Transverse colon (tissue), 4 donors: ENCODE data around the gene ZNRF3. TPM values are rescaled to one million over a fixed set of nuclear protein-coding genes. Genes with fewer than 3 reads are reported as not detected.

ENCODE experiments used
- DNase-seq: peaks from one replicate; pipeline ENCODE4 v3.0.0-alpha.2; 2019
- H3K27ac ChIP-seq, 4 donors: fragments of 200-600 bp; sonication (generic); 2 replicates each; pipeline ENCODE4 v1.5.1; 2016 to 2018; ENCODE audit warnings: inconsistent platforms in 4 of 4
- H3K27me3 ChIP-seq: fragments of 200-600 bp; sonication (generic); 2 replicates; pipeline ENCODE4 v1.5.1; 2017; ENCODE audit warnings: inconsistent platforms
- H3K36me3 ChIP-seq, 4 donors: fragments of 200-600 bp; sonication (generic); 2 replicates each; pipeline ENCODE4 v1.5.1; 2017 to 2019; ENCODE audit warnings: inconsistent platforms in 4 of 4
- H3K4me1 ChIP-seq, 4 donors: fragments of 200-600 bp; sonication (generic); 2 replicates each; pipeline ENCODE4 v1.5.1; 2017 to 2020; ENCODE audit warnings: inconsistent platforms in 4 of 4
- H3K4me3 ChIP-seq, 4 donors: fragments of 200-600 bp; sonication (generic); 1 replicate in 1 of 4; 2 replicates in 3 of 4; pipeline versions ENCODE4 v1.5.1 to v1.6.1; 2017 to 2019; ENCODE audit warnings: inconsistent platforms in 4 of 4
- H3K9me3 ChIP-seq, 2 donors: fragments of 200-600 bp; sonication (generic); 2 replicates each; pipeline ENCODE4 v1.5.1; 2017 to 2019; ENCODE audit warnings: inconsistent platforms in 2 of 2
- CTCF ChIP-seq, 5 experiments: fragments of 200-600 bp in 3 of 5; fragments of 450-650 bp in 2 of 5; sonication (generic) in 3 of 5; IDR thresholded peaks; 1 replicate in 2 of 5; 2 replicates in 3 of 5; pipeline ENCODE4 v1.5.1; 2016 to 2017; ENCODE audit warnings: antibody characterized with exemption in 5 of 5, inconsistent platforms in 3 of 5, mild to moderate bottlenecking in 2 of 5, moderate library complexity in 1 of 5
- EP300 ChIP-seq: sonication (generic); formaldehyde crosslinking; IDR thresholded peaks from one replicate; pipeline ENCODE4 v1.6.1; 2017; ENCODE audit warnings: antibody characterized with exemption, low read depth
- POLR2A ChIP-seq: fragments of 450-650 bp; IDR thresholded peaks from one replicate; pipeline ENCODE4 v1.6.1; 2016; ENCODE audit warnings: antibody characterized with exemption, mild to moderate bottlenecking, moderate library complexity
- POLR2AphosphoS5 ChIP-seq, 3 donors: sonication (generic); formaldehyde crosslinking; IDR thresholded peaks; one replicate each; pipeline ENCODE4 v1.6.1; 2016; ENCODE audit warnings: antibody characterized with exemption in 3 of 3
- WGBS, 2 donors: methylation state at CpG; one replicate each; pipeline ENCODE4 v1.1.5; 2018; ENCODE audit warnings: low coverage in 1 of 2; 5-methylcytosine and 5-hydroxymethylcytosine counted together
- in situ Hi-C, 4 donors: fragments of 200-750 bp; cut with MboI; loops; one replicate each; pipeline versions ENCODE4 v1.15.0 to v1.15.1; 2017; ENCODE audit warnings: low sequenced_read_pairs in 3 of 4, low pct_ligation_motif_present in 1 of 4, low pct_unique_long_range_greater_than_20kb in 1 of 4
- intact Hi-C: fragments of 100-400 bp; cut with DNase I; formaldehyde crosslinking; loops from one replicate; pipeline ENCODE4 v1.15.1; 2023; ENCODE audit warnings: low total_unique reads
- total RNA-seq, 4 donors: library from RNA; depleted of rRNA; stranded (reverse); fragments of >200 nt; gene quantifications; one replicate each; pipeline ENCODE4 v1.1.0, GENCODE V29; 2016

ZNRF3 gene
- total RNA-seq, 4 donors from 2014 or later: 4.5 to 10.7 (median 8.3) TPM

DNA sequence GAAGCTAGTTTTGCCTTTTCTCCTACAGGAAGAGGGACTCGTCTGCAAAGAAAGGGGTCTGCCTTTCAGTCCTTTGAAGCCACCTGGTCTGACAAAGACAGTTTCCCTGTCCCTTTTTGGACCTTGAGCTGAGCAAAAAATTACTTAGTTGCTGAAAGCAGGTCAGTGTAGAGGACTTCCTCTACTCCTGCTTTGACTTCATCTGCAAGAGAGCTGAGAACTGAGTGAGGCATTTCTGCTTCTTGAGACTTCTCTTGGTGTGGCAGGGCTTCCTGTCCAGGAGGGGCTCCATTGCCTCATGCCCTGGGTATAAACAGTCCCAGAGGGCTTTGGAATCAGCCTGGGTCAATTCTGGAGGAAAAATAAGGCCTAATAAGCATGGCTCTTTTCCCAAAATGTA lies 73.1 kb downstream of the ZNRF3 start:
- Histone ChIP-seq H3K4me1 (peaks cover 0 to 32% (median 13%) of the 10 kb centered on the region in 4 donors), H3K27me3 (no peaks in the 10 kb centered on the region), H3K9me3 (no peaks in the 10 kb centered on the region), H3K27ac (no peak overlapping the region), H3K4me3 (no peak overlapping the region), H3K36me3 (no peaks in the 10 kb centered on the region)
- WGBS, 2 donors: 79 to 100% methylated on average over 1 of the region's 1 CpG
- intact Hi-C loops (loop anchor here (5.0 kb wide), 1 partner anchor 76 kb away; no protein-coding TSS in a partner anchor), in situ Hi-C loops (no loop called here)
- TF ChIP-seq CTCF (IDR thresholded peaks at IDR 0.05) (no peak), POLR2AphosphoS5 (IDR thresholded peaks at IDR 0.05) (no peak), POLR2A (no peak), EP300 (no peak)
- DNase-seq: no peak

- H3K4me1 ChIP-seq: peaks cover 0 to 15% (median 6%) of the 10 kb centered on the region in 4 donors
- TF ChIP-seq CTCF (IDR thresholded peaks at IDR 0.05): no peak
- TF ChIP-seq POLR2AphosphoS5 (IDR thresholded peaks at IDR 0.05): peak; percentile 11 to 57 (median 52)
- peak; percentile 23 for TF ChIP-seq EP300
- no peak for TF ChIP-seq POLR2A
- no peaks in the 10 kb centered on the region for H3K36me3 ChIP-seq
These were observed 75.2 kb downstream of the ZNRF3 start for GRCh38 chr22:28958611-28959010.

GRCh38 chr22:28962042-28962554 lies 78.7 kb downstream of the ZNRF3 start:
- Histone ChIP-seq H3K4me1 (peaks cover 0 to 27% (median 4%) of the 10 kb centered on the region in 4 donors), H3K9me3 (no peaks in the 10 kb centered on the region), H3K36me3 (no peaks in the 10 kb centered on the region), H3K27me3 (no peaks in the 10 kb centered on the region), H3K4me3 (no peak overlapping the region), H3K27ac (no peak overlapping the region)
- TF ChIP-seq EP300 (no peak), POLR2AphosphoS5 (IDR thresholded peaks at IDR 0.05) (no peak), CTCF (IDR thresholded peaks at IDR 0.05) (no peak), POLR2A (no peak)
- DNase-seq: no peak
- intact Hi-C loops (no loop called here), in situ Hi-C loops (no loop called here)
- 95 to 100% methylated on average over 1 to 3 of the region's 3 CpGs for WGBS, 2 donors

More at GRCh38 chr22:28958611-28959010, 75.2 kb downstream of the ZNRF3 start:
- in situ Hi-C loops: no loop called here
- H3K9me3 ChIP-seq: no peaks in the 10 kb centered on the region
- no peaks in the 10 kb centered on the region for H3K27me3 ChIP-seq
- DNase-seq: no peak
- intact Hi-C loops: loop anchor here (5.0 kb wide), 1 partner anchor 74 kb away; no protein-coding TSS in a partner anchor
- H3K4me3 ChIP-seq: no peak overlapping the region
- H3K27ac ChIP-seq: peak overlapping the region in 2 of 4 donors; percentile 16 to 17
- 61 to 68% methylated on average over 4 to 5 of the region's 5 CpGs for WGBS, 2 donors

- Histone ChIP-seq H3K4me1 (peaks cover 0 to 19% (median 3%) of the 10 kb centered on the region in 4 donors), H3K27ac (no peak overlapping the region), H3K27me3 (no peaks in the 10 kb centered on the region), H3K9me3 (no peaks in the 10 kb centered on the region), H3K4me3 (no peak overlapping the region), H3K36me3 (no peaks in the 10 kb centered on the region)
- no peak for TF ChIP-seq POLR2A
- no peak for TF ChIP-seq CTCF (IDR thresholded peaks at IDR 0.05)
- no peak for TF ChIP-seq EP300
- no peak for TF ChIP-seq POLR2AphosphoS5 (IDR thresholded peaks at IDR 0.05)
- 80 to 84% methylated on average over 1 to 2 of the region's 2 CpGs for WGBS, 2 donors
- in situ Hi-C loops (no loop called here), intact Hi-C loops (no loop called here)
- DNase-seq: no peak
These were observed 80.0 kb downstream of the ZNRF3 start for GRCh38 chr22:28963362-28963761.
